Progenitor cell of endocrine pancreas (in vitro differentiated cells): ENCODE measurements around the gene FOXRED1. TPM values are rescaled to one million over a fixed set of nuclear protein-coding genes. Genes with fewer than 3 reads are reported as not detected.

Experiments
- DNase-seq: peaks from one replicate; pipeline ENCODE4 v3.0.0; 2021; ENCODE audit warnings: low spot score; ENCODE audit not compliant: unreplicated experiment
- H3K27ac Mint-ChIP-seq: 2 replicates; pipeline ENCODE4 v1.8.0; 2021; ENCODE audit warnings: mild to moderate bottlenecking, moderate library complexity, mixed read lengths
- H3K27me3 Mint-ChIP-seq: 2 replicates; pipeline ENCODE4 v1.8.0; 2021; ENCODE audit warnings: mixed read lengths
- H3K36me3 Mint-ChIP-seq: 2 replicates; pipeline ENCODE4 v1.8.0; 2022; ENCODE audit warnings: mixed read lengths; ENCODE audit not compliant: insufficient read depth
- H3K4me1 Mint-ChIP-seq: 2 replicates; pipeline ENCODE4 v1.8.0; 2021; ENCODE audit warnings: low read depth, mixed read lengths
- H3K4me3 Mint-ChIP-seq: 2 replicates; pipeline ENCODE4 v1.8.0; 2021; ENCODE audit warnings: low read depth, mild to moderate bottlenecking, moderate library complexity, mixed read lengths
- H3K9me3 Mint-ChIP-seq: 2 replicates; pipeline ENCODE4 v1.8.0; 2021; ENCODE audit warnings: low read depth, mixed read lengths
- total RNA-seq: library from RNA; stranded (reverse); gene quantifications from 2 replicates; pipeline ENCODE4 v1.2.1, GENCODE V29; 2021
- TF ChIP-seq, protein P1 (sequence below): fragments of 200-600 bp; sonication (generic); IDR thresholded peaks from one replicate; pipeline ENCODE4 v1.5.0; 2021; ENCODE audit warnings: antibody characterized with exemption, mild to moderate bottlenecking; ENCODE audit not compliant: unreplicated experiment

Gene FOXRED1
- total RNA-seq, 1 donor from 2014 or later, result 63.8 TPM

DNA sequence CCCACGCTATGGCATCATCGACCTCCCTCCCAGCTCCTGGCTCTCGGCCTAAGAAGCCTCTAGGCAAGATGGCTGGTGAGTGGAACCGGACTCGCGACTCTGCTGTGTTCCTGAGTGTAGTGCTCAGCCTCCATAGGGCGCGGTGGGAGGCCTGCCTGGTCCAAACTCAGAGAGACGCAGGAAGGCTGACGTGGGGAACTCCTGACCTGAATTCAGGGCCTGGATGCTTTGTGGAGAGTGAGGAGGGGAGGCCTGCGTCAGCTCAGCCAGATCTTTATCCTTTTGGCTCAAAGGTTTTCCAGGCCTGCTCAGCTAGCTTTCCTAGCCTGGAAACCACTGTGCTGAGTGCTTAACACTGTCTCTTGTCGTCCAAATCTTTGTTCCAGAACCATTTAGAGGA lies 21.9 kb downstream of the FOXRED1 start:
- H3K4me1 Mint-ChIP-seq, result peaks cover 6% of the 10 kb centered on the region
- peaks cover 4% of the 10 kb centered on the region for H3K36me3 Mint-ChIP-seq
- no peak overlapping the region for H3K4me3 Mint-ChIP-seq
- no peaks in the 10 kb centered on the region for H3K9me3 Mint-ChIP-seq
- no peak overlapping the region for H3K27ac Mint-ChIP-seq
- TF ChIP-seq, protein P1, sequence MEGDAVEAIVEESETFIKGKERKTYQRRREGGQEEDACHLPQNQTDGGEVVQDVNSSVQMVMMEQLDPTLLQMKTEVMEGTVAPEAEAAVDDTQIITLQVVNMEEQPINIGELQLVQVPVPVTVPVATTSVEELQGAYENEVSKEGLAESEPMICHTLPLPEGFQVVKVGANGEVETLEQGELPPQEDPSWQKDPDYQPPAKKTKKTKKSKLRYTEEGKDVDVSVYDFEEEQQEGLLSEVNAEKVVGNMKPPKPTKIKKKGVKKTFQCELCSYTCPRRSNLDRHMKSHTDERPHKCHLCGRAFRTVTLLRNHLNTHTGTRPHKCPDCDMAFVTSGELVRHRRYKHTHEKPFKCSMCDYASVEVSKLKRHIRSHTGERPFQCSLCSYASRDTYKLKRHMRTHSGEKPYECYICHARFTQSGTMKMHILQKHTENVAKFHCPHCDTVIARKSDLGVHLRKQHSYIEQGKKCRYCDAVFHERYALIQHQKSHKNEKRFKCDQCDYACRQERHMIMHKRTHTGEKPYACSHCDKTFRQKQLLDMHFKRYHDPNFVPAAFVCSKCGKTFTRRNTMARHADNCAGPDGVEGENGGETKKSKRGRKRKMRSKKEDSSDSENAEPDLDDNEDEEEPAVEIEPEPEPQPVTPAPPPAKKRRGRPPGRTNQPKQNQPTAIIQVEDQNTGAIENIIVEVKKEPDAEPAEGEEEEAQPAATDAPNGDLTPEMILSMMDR, result no peak
- no peaks in the 10 kb centered on the region for H3K27me3 Mint-ChIP-seq
- no peak for DNase-seq

- H3K36me3 Mint-ChIP-seq, result peaks cover 5% of the 10 kb centered on the region
- no peak for DNase-seq
- no peak overlapping the region for H3K27ac Mint-ChIP-seq
Measured at GRCh38 chr11:126293726-126294125, 24.8 kb downstream of the FOXRED1 start.

GRCh38 chr11:126297004-126297403 lies 28.1 kb downstream of the FOXRED1 start:
- Mint-ChIP-seq H3K27ac (no peak overlapping the region), H3K36me3 (peaks cover 8% of the 10 kb centered on the region), H3K9me3 (no peaks in the 10 kb centered on the region), H3K4me1 (no peaks in the 10 kb centered on the region), H3K4me3 (no peak overlapping the region), H3K27me3 (no peaks in the 10 kb centered on the region)
- DNase-seq, result no peak
- TF ChIP-seq, protein P1, result no peak

More at GRCh38 chr11:126293726-126294125, 24.8 kb downstream of the FOXRED1 start:
- TF ChIP-seq, protein P1, result no peak
- H3K9me3 Mint-ChIP-seq, result no peaks in the 10 kb centered on the region
- no peak overlapping the region for H3K4me3 Mint-ChIP-seq
- no peaks in the 10 kb centered on the region for H3K27me3 Mint-ChIP-seq
- peaks cover 6% of the 10 kb centered on the region for H3K4me1 Mint-ChIP-seq

DNA sequence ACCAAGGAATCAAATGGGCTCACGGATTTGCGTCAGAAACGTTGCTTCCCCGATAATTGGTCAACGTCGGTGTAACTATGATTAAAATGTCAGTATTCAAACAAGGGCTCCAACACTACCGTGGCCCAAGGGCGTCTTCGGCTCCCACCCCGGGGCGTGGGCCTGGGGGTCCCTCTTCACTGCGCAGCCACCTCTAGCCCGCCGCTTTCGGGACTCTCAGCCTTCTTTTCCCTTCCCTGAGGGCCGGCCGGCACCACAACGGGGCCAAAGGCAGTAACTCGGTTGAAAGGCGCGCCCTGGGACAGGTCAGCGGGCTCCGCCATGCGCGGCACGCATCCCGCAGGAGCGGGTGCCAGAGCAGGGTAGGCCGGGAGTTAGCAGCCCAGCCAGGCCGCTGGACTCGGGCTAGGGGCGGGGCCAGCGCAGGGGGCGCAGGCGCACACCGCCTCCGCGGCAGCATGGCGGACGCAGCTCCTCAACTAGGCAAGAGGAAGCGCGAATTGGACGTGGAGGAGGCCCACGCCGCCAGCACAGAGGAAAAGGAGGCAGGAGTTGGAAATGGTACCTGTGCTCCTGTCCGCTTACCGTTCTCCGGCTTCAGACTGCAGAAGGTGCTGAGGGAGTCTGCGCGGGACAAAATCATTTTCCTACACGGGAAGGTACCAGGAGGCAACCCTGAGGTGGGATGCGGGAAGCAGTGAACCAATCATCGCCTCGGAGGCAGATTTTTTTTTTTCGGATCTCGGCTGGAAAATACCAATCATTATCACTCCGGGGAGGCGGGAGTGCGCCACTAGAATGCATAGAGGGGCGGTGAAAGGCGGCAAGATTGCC lies 34.9 kb downstream of the FOXRED1 start, which contains the start of gene DCPS:
TSS of gene DCPS (plus strand) at position 438 of the 834 bp plus-strand sequence. CDS start at position 459, 21 bp downstream.
- H3K9me3 Mint-ChIP-seq, result no peaks in the 10 kb centered on the region
- peaks cover 16% of the 10 kb centered on the region for H3K4me1 Mint-ChIP-seq
- DNase-seq, result peak; percentile 85
- peak within 1 kb of the TSS; percentile 95 for H3K27ac Mint-ChIP-seq
- peak within 1 kb of the TSS; percentile 88 for H3K4me3 Mint-ChIP-seq
- peaks cover 5% of the 10 kb centered on the region for H3K36me3 Mint-ChIP-seq
- TF ChIP-seq, protein P1, result no peak
- H3K27me3 Mint-ChIP-seq, result no peaks in the 10 kb centered on the region

GRCh38 chr11:126304457-126305075 lies 35.6 kb downstream of the FOXRED1 start:
- Mint-ChIP-seq H3K9me3 (no peaks in the 10 kb centered on the region), H3K4me3 (peak overlapping the region; percentile 88), H3K27me3 (no peaks in the 10 kb centered on the region), H3K36me3 (peaks cover 2% of the 10 kb centered on the region), H3K4me1 (peaks cover 16% of the 10 kb centered on the region), H3K27ac (peak overlapping the region; percentile 95)
- DNase-seq, result no peak
- TF ChIP-seq, protein P1, result no peak
